HG03139 (cell line): ENCODE data around the gene AFF4.

Source experiments
- ATAC-seq: cut with Tn5 transposase; IDR thresholded peaks from one replicate; pipeline ENCODE4 v1.9.1; 2021; ENCODE audit not compliant: unreplicated experiment

AFF4 gene

GRCh38 chr5:132829742-132830435, 133.5 kb downstream of the AFF4 start:
- ATAC-seq, result peak; percentile 62

GRCh38 chr5:132828846-132829494, 134.5 kb downstream of the AFF4 start:
- ATAC-seq, result no peak

DNA sequence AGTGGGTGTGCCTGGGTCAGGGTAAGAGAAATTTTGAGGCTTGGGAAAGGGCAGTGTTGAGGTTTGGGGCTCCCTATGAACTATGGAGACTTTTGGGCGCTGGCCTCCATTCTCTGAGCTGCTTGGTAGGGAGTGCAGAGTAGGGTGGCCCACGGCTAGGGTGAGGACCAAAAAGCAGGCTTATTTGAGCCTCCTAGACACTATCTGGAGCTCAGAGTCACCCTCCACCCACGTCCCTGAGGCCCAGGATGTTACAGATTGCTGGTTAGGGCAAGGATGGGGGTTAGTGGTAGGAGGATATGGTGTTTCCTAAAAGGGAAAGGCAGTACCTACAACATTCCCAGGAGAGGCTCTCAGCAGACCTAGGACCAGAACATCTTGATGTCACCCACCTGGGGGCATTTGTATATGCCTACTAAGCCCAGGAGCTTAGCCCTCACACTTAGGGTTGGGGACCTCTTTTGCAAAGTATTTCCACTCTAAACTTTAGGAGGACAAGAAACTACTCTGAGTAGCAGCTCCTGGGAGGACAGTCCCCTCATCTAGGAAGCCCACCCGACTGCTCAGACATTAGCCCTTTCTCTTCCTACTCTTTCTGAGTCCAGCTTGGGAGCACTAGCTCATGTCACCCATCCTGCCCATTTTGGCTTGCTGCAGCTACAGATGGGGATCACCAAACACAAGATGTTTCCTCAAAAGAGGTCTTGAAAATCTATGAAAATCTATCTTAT, 135.3 kb downstream of the AFF4 start:
- ATAC-seq, result no peak

GRCh38 chr5:132826424-132827082, 136.9 kb downstream of the AFF4 start:
- ATAC-seq, result no peak

- ATAC-seq, result no peak
These were observed 137.5 kb downstream of the AFF4 start for GRCh38 chr5:132825834-132826391.
